ENCODE measurements around the gene SLC39A3.

The SLC39A3 gene

GRCh38 chr19:2774083-2774679 is 34.4 kb upstream of the SLC39A3 start:
- Histone ChIP-seq H3K79me2 (ENCODE audit: insufficient read depth, low read length) (peaks cover 75% of the 10 kb centered on the region), H3F3A (ENCODE audit: insufficient read depth, low read length) (no peaks in the 10 kb centered on the region), H3K9me2 (ENCODE audit: low read depth, low read length) (no peaks in the 10 kb centered on the region), H3K9me3 (ENCODE audit: low read length) (no peaks in the 10 kb centered on the region), H4K20me1 (ENCODE audit: insufficient read depth, low read length) (no peaks in the 10 kb centered on the region; the same call in 1 of the 2 replicates), H3K27ac (ENCODE audit: low read depth, low read length, poor library complexity, severe bottlenecking) (no peak overlapping the region), H3K4me1 (ENCODE audit: insufficient read depth, low read length, severe bottlenecking) (peaks cover 7% of the 10 kb centered on the region), H3K9ac (ENCODE audit: low read length) (no peak overlapping the region), H3K27me3 (ENCODE audit: insufficient read depth, low read length) (no peaks in the 10 kb centered on the region), H2AFZ (ENCODE audit: low read length) (no peak overlapping the region), H3K4me2 (ENCODE audit: low read length) (0 out of 2 replicates have a peak overlapping the region, but pooled peaks have one; percentile 14), H3K36me3 (ENCODE audit: insufficient read depth, low read length) (peaks cover 21% of the 10 kb centered on the region), H3K4me3 (ENCODE audit: low read depth, low read length, poor library complexity, severe bottlenecking) (no peak overlapping the region)
- no peak for TF ChIP-seq EZH2 (IDR thresholded peaks at IDR 0.05; ENCODE audit: borderline replicate concordance, low read length)
- TF ChIP-seq, protein P1, sequence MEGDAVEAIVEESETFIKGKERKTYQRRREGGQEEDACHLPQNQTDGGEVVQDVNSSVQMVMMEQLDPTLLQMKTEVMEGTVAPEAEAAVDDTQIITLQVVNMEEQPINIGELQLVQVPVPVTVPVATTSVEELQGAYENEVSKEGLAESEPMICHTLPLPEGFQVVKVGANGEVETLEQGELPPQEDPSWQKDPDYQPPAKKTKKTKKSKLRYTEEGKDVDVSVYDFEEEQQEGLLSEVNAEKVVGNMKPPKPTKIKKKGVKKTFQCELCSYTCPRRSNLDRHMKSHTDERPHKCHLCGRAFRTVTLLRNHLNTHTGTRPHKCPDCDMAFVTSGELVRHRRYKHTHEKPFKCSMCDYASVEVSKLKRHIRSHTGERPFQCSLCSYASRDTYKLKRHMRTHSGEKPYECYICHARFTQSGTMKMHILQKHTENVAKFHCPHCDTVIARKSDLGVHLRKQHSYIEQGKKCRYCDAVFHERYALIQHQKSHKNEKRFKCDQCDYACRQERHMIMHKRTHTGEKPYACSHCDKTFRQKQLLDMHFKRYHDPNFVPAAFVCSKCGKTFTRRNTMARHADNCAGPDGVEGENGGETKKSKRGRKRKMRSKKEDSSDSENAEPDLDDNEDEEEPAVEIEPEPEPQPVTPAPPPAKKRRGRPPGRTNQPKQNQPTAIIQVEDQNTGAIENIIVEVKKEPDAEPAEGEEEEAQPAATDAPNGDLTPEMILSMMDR (IDR thresholded peaks at IDR 0.05; ENCODE audit: low read length), result no peak

DNA sequence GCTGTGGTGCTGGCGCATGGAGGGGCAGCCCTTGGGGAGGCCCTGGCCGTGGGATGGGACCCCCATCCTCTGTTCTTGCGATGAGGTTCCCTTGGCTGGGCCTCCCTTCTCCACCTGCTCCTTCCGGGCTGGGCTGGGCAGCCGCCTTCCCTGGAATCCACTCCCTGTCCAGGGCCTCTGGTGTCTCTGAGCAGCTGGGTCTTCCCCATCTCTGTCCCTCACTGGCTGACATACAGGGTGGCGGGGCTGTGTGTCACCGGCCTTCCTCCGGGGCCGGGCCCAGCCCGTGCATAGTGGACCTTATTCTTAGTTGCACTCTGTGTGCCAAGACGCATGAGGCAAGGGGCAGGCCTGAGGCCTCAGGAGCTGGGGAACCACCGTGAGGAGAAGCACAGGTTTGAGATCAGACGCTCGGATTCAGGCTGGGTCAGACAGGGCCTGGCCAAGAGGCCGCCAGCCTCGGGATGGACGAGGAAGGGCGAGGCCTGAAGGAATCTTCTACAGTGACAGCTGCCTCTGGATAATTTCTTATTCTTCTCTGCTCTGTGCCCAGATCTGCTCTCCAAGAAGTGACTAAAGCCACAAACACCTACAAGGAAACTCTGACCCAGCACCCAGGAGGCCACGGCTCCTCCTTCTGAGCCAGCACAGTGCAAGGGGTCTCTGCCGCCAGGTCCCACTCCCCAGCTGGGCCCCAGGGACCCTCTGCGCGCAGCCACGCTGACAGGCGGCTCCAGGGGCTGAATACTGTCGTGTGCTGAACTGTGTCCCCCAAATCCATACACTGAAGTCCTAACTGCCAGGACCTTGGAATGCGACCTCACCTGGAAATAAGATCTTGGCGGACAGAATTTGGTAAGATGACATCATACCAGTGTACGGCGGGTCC is 32.2 kb upstream of the SLC39A3 start:
- H3K79me2 ChIP-seq (ENCODE audit: insufficient read depth, low read length), result peaks cover 55% of the 10 kb centered on the region
- no peak overlapping the region for H3K27ac ChIP-seq (ENCODE audit: low read depth, low read length, poor library complexity, severe bottlenecking)
- peaks cover 32% of the 10 kb centered on the region for H3K36me3 ChIP-seq (ENCODE audit: insufficient read depth, low read length)
- peaks cover 7% of the 10 kb centered on the region for H3K4me1 ChIP-seq (ENCODE audit: insufficient read depth, low read length, severe bottlenecking)
- no peak overlapping the region for H3K4me2 ChIP-seq (ENCODE audit: low read length)
- no peaks in the 10 kb centered on the region for H3K27me3 ChIP-seq (ENCODE audit: insufficient read depth, low read length)
- TF ChIP-seq EZH2 (IDR thresholded peaks at IDR 0.05; ENCODE audit: borderline replicate concordance, low read length), result no peak
- TF ChIP-seq, protein P1 (IDR thresholded peaks at IDR 0.05; ENCODE audit: low read length), result no peak
- no peak overlapping the region for H3K4me3 ChIP-seq (ENCODE audit: low read depth, low read length, poor library complexity, severe bottlenecking)
- H4K20me1 ChIP-seq (ENCODE audit: insufficient read depth, low read length), result no peaks in the 10 kb centered on the region; the same call in 1 of the 2 replicates
- no peak overlapping the region for H2AFZ ChIP-seq (ENCODE audit: low read length)
- no peak overlapping the region for H3K9ac ChIP-seq (ENCODE audit: low read length)
- no peaks in the 10 kb centered on the region for H3K9me3 ChIP-seq (ENCODE audit: low read length)
- no peaks in the 10 kb centered on the region for H3K9me2 ChIP-seq (ENCODE audit: low read depth, low read length)
- H3F3A ChIP-seq (ENCODE audit: insufficient read depth, low read length), result no peaks in the 10 kb centered on the region

DNA sequence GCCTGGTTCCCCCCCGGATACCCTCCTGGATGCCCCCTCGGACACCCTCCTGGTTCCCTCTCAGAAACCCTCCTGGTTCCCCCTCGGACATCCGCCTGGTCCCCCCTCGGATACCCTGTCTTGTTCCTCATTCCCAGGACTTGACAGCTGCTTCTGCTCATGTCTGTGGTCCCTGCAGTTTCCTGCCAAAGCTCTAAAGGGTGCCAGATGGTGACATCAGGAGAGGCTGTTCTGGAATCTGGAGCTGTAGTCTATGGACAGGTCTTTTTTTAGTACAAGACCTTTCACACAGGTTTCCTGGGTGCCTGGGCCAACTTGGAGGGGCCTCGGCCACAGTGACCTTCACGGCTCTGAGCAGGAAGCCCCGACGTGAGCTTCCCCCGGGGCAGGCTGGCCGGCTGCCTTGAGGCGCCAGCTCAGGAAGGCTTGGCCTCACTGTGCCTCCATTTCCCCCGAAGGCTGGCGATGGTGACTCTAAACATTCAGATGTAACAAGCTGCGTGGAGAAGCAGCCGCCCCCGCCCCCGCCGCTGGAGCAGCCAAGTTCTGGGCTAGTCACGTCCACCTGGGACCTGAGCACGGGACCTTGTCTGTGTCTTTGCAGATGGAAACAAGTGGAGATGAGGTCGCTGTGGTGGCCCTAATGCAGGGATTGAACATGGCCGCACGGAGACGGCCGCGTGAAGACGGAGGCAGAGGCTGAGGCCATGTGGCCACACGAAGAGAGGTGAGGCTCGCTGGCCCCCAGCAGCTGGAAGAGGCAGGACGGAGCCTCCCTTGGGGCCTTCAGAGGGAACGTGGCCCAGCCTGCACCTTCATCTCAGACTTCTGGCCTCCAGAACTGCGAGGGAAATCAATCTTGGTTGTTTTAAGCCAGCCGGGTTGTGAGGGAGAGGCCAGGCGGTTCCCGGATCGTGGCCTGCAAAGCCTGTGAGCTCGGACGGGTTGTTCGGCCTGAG is 30.5 kb upstream of the SLC39A3 start:
- no peaks in the 10 kb centered on the region for H3K9me3 ChIP-seq (ENCODE audit: low read length)
- H3K9me2 ChIP-seq (ENCODE audit: low read depth, low read length), result no peaks in the 10 kb centered on the region
- no peak overlapping the region for H2AFZ ChIP-seq (ENCODE audit: low read length)
- no peaks in the 10 kb centered on the region for H3K27me3 ChIP-seq (ENCODE audit: insufficient read depth, low read length)
- H3K9ac ChIP-seq (ENCODE audit: low read length), result no peak overlapping the region
- H3K36me3 ChIP-seq (ENCODE audit: insufficient read depth, low read length), result peaks cover 45% of the 10 kb centered on the region
- H3K27ac ChIP-seq (ENCODE audit: low read depth, low read length, poor library complexity, severe bottlenecking), result no peak overlapping the region
- H3K79me2 ChIP-seq (ENCODE audit: insufficient read depth, low read length), result peaks cover 38% of the 10 kb centered on the region
- H4K20me1 ChIP-seq (ENCODE audit: insufficient read depth, low read length), result no peaks in the 10 kb centered on the region; the same call in 1 of the 2 replicates
- no peak overlapping the region for H3K4me3 ChIP-seq (ENCODE audit: low read depth, low read length, poor library complexity, severe bottlenecking)
- TF ChIP-seq EZH2 (IDR thresholded peaks at IDR 0.05; ENCODE audit: borderline replicate concordance, low read length), result no peak
- TF ChIP-seq, protein P1 (IDR thresholded peaks at IDR 0.05; ENCODE audit: low read length), result no peak
- peaks cover 7% of the 10 kb centered on the region for H3K4me1 ChIP-seq (ENCODE audit: insufficient read depth, low read length, severe bottlenecking)
- no peak overlapping the region for H3K4me2 ChIP-seq (ENCODE audit: low read length)
- no peaks in the 10 kb centered on the region for H3F3A ChIP-seq (ENCODE audit: insufficient read depth, low read length)

All from OCI-LY1 (cell line).